ENCODE measurements around the gene TBKBP1.

GRCh38 chr17:47711366-47712099, 17.6 kb downstream of the TBKBP1 start:
- TF ChIP-seq EP300 (IDR thresholded peaks at IDR 0.05; ENCODE audit: low read depth) = no peak
- TF ChIP-seq CTCF (IDR thresholded peaks at IDR 0.05) = no peak

All from transverse colon (tissue), 3 donors.